OCI-LY3 (cell line): ENCODE results near the gene MAP6D1.

Experiments
- H2AFZ ChIP-seq: fragments of 200-600, 300-600 bp; shearing (Covaris generic); 2 replicates; pipeline ENCODE4 v1.6.0; 2014; ENCODE audit warnings: antibody characterized with exemption, low read depth, low read length
- H3K27ac ChIP-seq: fragments of 200-600, 300-600 bp; sonication (generic); 2 replicates; pipeline ENCODE4 v1.5.1; 2014; ENCODE audit warnings: mild to moderate bottlenecking, low read length, moderate library complexity, mixed read lengths
- H3K27me3 ChIP-seq: fragments of 200-600, 300-600 bp; sonication (generic); 2 replicates; pipeline ENCODE4 v1.6.1; 2014; ENCODE audit warnings: low read depth, low read length, mixed read lengths
- H3K36me3 ChIP-seq: fragments of 200-600, 300-600 bp; sonication (generic); replicated peaks from 2 replicates; pipeline ENCODE3; 2014; ENCODE audit warnings: low read depth, low read length, mixed read lengths
- H3K4me1 ChIP-seq: fragments of 300-600, 200-600 bp; sonication (generic); 2 replicates; pipeline ENCODE4 v1.6.1; 2014; ENCODE audit warnings: low read length, mixed read lengths
- H3K4me2 ChIP-seq: fragments of 200-600, 300-600 bp; sonication (generic); 2 replicates; pipeline ENCODE4 v1.6.1; 2014; ENCODE audit warnings: low read length, mixed read lengths
- H3K4me3 ChIP-seq: fragments of 300-600, 200-600 bp; sonication (generic); 2 replicates; pipeline ENCODE4 v1.5.1; 2014; ENCODE audit warnings: antibody characterized with exemption, mild to moderate bottlenecking, low read length, moderate library complexity
- H3K79me2 ChIP-seq: fragments of 300-600, 200-600 bp; shearing (Covaris generic); 2 replicates; pipeline ENCODE4 v1.6.1; 2014; ENCODE audit warnings: mild to moderate bottlenecking, low read length, mixed read lengths
- H3K9ac ChIP-seq: fragments of 300-600, 200-600 bp; shearing (Covaris generic); 2 replicates; pipeline ENCODE4 v1.6.0; 2014; ENCODE audit warnings: mild to moderate bottlenecking, low read length, moderate library complexity
- H3K9me3 ChIP-seq: fragments of 200-600, 300-600 bp; shearing (Covaris generic); 2 replicates; pipeline ENCODE4 v1.6.1; 2014; ENCODE audit warnings: low read length, mixed read lengths; ENCODE audit not compliant: insufficient read depth
- H4K20me1 ChIP-seq: fragments of 200-600, 300-600 bp; sonication (generic); 2 replicates; pipeline ENCODE4 v1.6.1; 2016; ENCODE audit warnings: low read length, mixed read lengths; ENCODE audit not compliant: insufficient read depth
- CTCF ChIP-seq: fragments of 200-600, 300-600 bp; sonication (generic); IDR thresholded peaks from 2 replicates; pipeline ENCODE4 v1.5.1; 2014; ENCODE audit warnings: antibody characterized with exemption, low read length, low read depth
- EZH2phosphoT487 ChIP-seq: fragments of 200-600 bp; shearing (Covaris generic); IDR thresholded peaks from 2 replicates; pipeline ENCODE4 v1.6.1; 2018; ENCODE audit warnings: antibody characterized with exemption, mixed run types, low read depth

Gene MAP6D1

GRCh38 chr3:183818706-183819624, 6.4 kb downstream of the MAP6D1 start:
- Histone ChIP-seq H3K9me3 (no peaks in the 10 kb centered on the region), H3K27me3 (no peaks in the 10 kb centered on the region), H3K4me1 (peaks cover 12% of the 10 kb centered on the region), H3K9ac (no peak overlapping the region), H2AFZ (no peak overlapping the region), H3K4me3 (no peak overlapping the region), H3K36me3 (peaks cover 4% of the 10 kb centered on the region), H3K79me2 (no peaks in the 10 kb centered on the region), H3K4me2 (no peak overlapping the region), H4K20me1 (peaks cover 6% of the 10 kb centered on the region; the same call in 1 of the 2 replicates), H3K27ac (no peak overlapping the region)
- TF ChIP-seq EZH2phosphoT487 (no peak), CTCF (no peak)

GRCh38 chr3:183818041-183818620, 7.2 kb downstream of the MAP6D1 start:
- no peak overlapping the region for H3K4me2 ChIP-seq
- H3K36me3 ChIP-seq: peaks cover 4% of the 10 kb centered on the region
- H3K4me1 ChIP-seq: peaks cover 12% of the 10 kb centered on the region
- H3K27ac ChIP-seq: no peak overlapping the region
- H3K9ac ChIP-seq: no peak overlapping the region
- H3K27me3 ChIP-seq: no peaks in the 10 kb centered on the region
- H3K79me2 ChIP-seq: no peaks in the 10 kb centered on the region
- peaks cover 6% of the 10 kb centered on the region; the same call in 1 of the 2 replicates for H4K20me1 ChIP-seq
- TF ChIP-seq EZH2phosphoT487 (no peak), CTCF (no peak)
- H3K9me3 ChIP-seq: no peaks in the 10 kb centered on the region
- no peak overlapping the region for H3K4me3 ChIP-seq
- H2AFZ ChIP-seq: no peak overlapping the region

- peaks cover 6% of the 10 kb centered on the region; the same call in 1 of the 2 replicates for H4K20me1 ChIP-seq
- H3K27ac ChIP-seq: no peak overlapping the region
- no peaks in the 10 kb centered on the region for H3K27me3 ChIP-seq
- H3K9ac ChIP-seq: no peak overlapping the region
- H3K9me3 ChIP-seq: no peaks in the 10 kb centered on the region
- TF ChIP-seq CTCF: no peak
- no peak for TF ChIP-seq EZH2phosphoT487
- no peak overlapping the region for H3K4me2 ChIP-seq
- H2AFZ ChIP-seq: no peak overlapping the region
- H3K4me3 ChIP-seq: no peak overlapping the region
- H3K79me2 ChIP-seq: no peaks in the 10 kb centered on the region
- H3K4me1 ChIP-seq: peaks cover 12% of the 10 kb centered on the region
- peaks cover 7% of the 10 kb centered on the region for H3K36me3 ChIP-seq
These were observed 7.7 kb downstream of the MAP6D1 start for GRCh38 chr3:183817639-183818038.
